K562 (cell line): Measurements from ENCODE around the gene SLC25A18. TPM values are rescaled to one million over a fixed set of nuclear protein-coding genes. Genes with fewer than 3 reads are reported as not detected.

ENCODE experiments used
- COPS2 ChIP-seq: fragments of 450-650 bp; conservative IDR thresholded peaks from 2 replicates; pipeline ENCODE4 v1.6.1; 2016; ENCODE audit warnings: mild to moderate bottlenecking, moderate library complexity
- FOSL1 ChIP-seq: fragments of 200-800 bp; sonication (Bioruptor generic); conservative IDR thresholded peaks from 2 replicates; pipeline ENCODE4 v1.6.1; 2016; ENCODE audit warnings: missing genetic modification characterization, missing compliant biosample characterization
- GATAD2B ChIP-seq: fragments of 450-650 bp; IDR thresholded peaks from 2 replicates; pipeline ENCODE4 v1.6.1; 2017; ENCODE audit warnings: mild to moderate bottlenecking, borderline replicate concordance
- HIVEP1 ChIP-seq: fragments of 250-450 bp; sonication (Bioruptor Pico); IDR thresholded peaks from 2 replicates; pipeline ENCODE4 v1.4.0; 2020; ENCODE audit warnings: mild to moderate bottlenecking
- HOXB6 ChIP-seq: fragments of 250-450 bp; sonication (Bioruptor Pico); IDR thresholded peaks from 2 replicates; pipeline ENCODE4 v1.5.1; 2022; ENCODE audit warnings: mild to moderate bottlenecking, borderline replicate concordance
- KDM2B ChIP-seq: fragments of 250-450 bp; sonication (Bioruptor Pico); IDR thresholded peaks from 2 replicates; pipeline ENCODE4 v1.8.0; 2021; ENCODE audit warnings: mild to moderate bottlenecking, moderate library complexity
- NFIC ChIP-seq: fragments of 450-650 bp; IDR thresholded peaks from 2 replicates; pipeline ENCODE4 v1.6.1; 2017; ENCODE audit warnings: mild to moderate bottlenecking, inconsistent platforms
- NR2C2 ChIP-seq, 2 experiments: fragments of 200-800 bp in 1 of 2; sonication (Bioruptor generic) in 1 of 2; sonication (generic) in 1 of 2; formaldehyde crosslinking in 1 of 2; IDR thresholded peaks; 2 replicates each; pipeline versions ENCODE4 v1.6.1 to v1.8.0; 2016 to 2022; ENCODE audit warnings: mild to moderate bottlenecking in 1 of 2, missing compliant biosample characterization in 1 of 2, missing genetic modification characterization in 1 of 2, missing genetic modification reagents in 1 of 2
- PTTG1 ChIP-seq: fragments of 450-650 bp; IDR thresholded peaks from 2 replicates; pipeline ENCODE4 v1.6.1; 2016; ENCODE audit warnings: low read depth, mild to moderate bottlenecking, missing genetic modification characterization, missing compliant biosample characterization
- TFAM ChIP-seq: fragments of 250-450 bp; sonication (Bioruptor Pico); conservative IDR thresholded peaks from 2 replicates; pipeline ENCODE4 v1.5.0; 2021; ENCODE audit warnings: mild to moderate bottlenecking, moderate library complexity
- ZNF134 ChIP-seq: fragments of 250-450 bp; sonication (Bioruptor Pico); conservative IDR thresholded peaks from 2 replicates; pipeline ENCODE4 v1.4.0; 2020
- ZNF224 ChIP-seq: sonication (generic); formaldehyde crosslinking; IDR thresholded peaks from 2 replicates; pipeline ENCODE4 v1.8.0; 2022; ENCODE audit warnings: mild to moderate bottlenecking, missing genetic modification reagents
- ZNF347 ChIP-seq: fragments of 450-650 bp; formaldehyde crosslinking; IDR thresholded peaks from 2 replicates; pipeline ENCODE4 v1.4.0; 2020; ENCODE audit warnings: low read depth, mild to moderate bottlenecking, moderate library complexity
- polyA plus RNA-seq, 8 experiments: library from polyadenylated mRNA; depleted of rRNA in 4 of 8; stranded (reverse) in 5 of 8; unstranded in 3 of 8; fragments of >200 nt; fragmentation: Nextera tagmentation in 2 of 8; fragmentation: Illumina TruSeq in 1 of 8; extraction: Ambion mirVana in 2 of 8; extraction: Trizol in 1 of 8; gene quantifications; 2 replicates each; pipeline versions ENCODE4 v1.2.1 to v1.2.3, GENCODE V29; 2011 to 2014; ENCODE audit warnings: inconsistent platforms in 1 of 8, missing spikeins in 1 of 8
- total RNA-seq, 7 experiments: library from RNA; depleted of rRNA in 6 of 7; stranded (reverse); fragments of >200 nt in 6 of 7; fragmentation: Illumina TruSeq in 2 of 7; extraction: Trizol in 2 of 7; gene quantifications; 2 replicates each; pipeline versions ENCODE4 v1.2.1 to v1.2.3, GENCODE V29; 2011 to 2021; ENCODE audit warnings: low replicate concordance in 1 of 7
- TF ChIP-seq, protein P1 (sequence below): fragments of 250-450 bp; sonication (Bioruptor Pico); IDR thresholded peaks from 2 replicates; pipeline ENCODE4 v1.8.0; 2022; ENCODE audit warnings: inconsistent platforms
- TF ChIP-seq, protein P2 (sequence below), 2 experiments: fragments of 200-800 bp in 1 of 2; sonication (Bioruptor generic) in 1 of 2; sonication (generic) in 1 of 2; formaldehyde crosslinking in 1 of 2; IDR thresholded peaks in 1 of 2; conservative IDR thresholded peaks in 1 of 2; 2 replicates each; pipeline versions ENCODE4 v1.5.0 to v1.6.1; 2016 to 2020; ENCODE audit warnings: missing compliant biosample characterization in 1 of 2, missing genetic modification characterization in 1 of 2, missing genetic modification reagents in 1 of 2
- TF ChIP-seq, protein P3 (sequence below): fragments of 250-450 bp; sonication (Bioruptor Pico); IDR thresholded peaks from 2 replicates; pipeline ENCODE4 v1.4.0; 2020; ENCODE audit warnings: mild to moderate bottlenecking, moderate library complexity
- TF ChIP-seq, protein P4 (sequence below): fragments of 450-650 bp; conservative IDR thresholded peaks from 2 replicates; pipeline ENCODE4 v1.6.1; 2016; ENCODE audit warnings: missing genetic modification characterization, low read depth, mild to moderate bottlenecking, control low read depth, missing compliant biosample characterization
- TF ChIP-seq, protein P5 (sequence below): fragments of 450-650 bp; IDR thresholded peaks from 2 replicates; pipeline ENCODE4 v1.7.1; 2018; ENCODE audit warnings: mild to moderate bottlenecking, low read depth; ENCODE audit not compliant: partially characterized antibody

Gene SLC25A18
- total and polyA plus RNA-seq, 9 of the 15 experiments (the other 6 are each of a cell fraction or from before 2014, with no cell fraction given): 0.04 TPM; not detected in 8

DNA sequence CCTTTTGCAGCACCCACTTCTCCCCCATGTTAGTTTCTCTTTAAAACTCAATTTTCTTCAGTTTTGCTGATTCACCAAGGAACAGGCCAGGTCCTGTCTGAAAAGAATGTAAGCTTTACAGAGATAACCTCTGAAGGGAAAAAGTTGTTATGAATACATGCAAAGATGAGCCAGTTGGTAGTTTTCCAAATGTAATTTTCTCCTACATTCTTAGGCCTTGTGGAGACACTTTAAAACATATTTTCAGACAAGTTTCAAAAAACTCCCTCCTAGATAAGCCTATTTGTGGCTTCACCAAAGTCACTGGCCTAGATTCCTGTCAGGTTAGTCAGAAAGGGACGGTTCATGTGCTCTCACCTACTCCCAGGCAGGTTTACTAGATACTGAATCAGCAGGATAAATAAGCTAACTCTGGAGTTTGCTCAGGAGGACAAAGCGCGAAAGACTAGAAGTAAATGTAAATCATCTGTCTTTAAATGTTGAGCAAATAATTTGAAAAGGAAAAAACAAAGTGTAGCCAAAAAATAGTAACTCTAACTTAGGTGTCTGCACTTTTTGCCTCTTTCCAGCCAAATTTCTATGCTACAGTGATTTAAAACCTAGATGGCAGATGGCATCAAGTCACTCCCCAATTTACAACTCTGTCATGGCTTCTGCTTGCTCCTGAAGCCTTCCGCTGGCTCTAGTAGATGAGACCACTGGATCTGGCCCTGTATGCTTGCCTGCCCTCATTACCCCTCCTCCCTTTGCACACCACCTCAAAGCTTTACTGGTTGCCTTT, 70.1 kb downstream of the SLC25A18 start (continued):
- TF ChIP-seq, protein P1, sequence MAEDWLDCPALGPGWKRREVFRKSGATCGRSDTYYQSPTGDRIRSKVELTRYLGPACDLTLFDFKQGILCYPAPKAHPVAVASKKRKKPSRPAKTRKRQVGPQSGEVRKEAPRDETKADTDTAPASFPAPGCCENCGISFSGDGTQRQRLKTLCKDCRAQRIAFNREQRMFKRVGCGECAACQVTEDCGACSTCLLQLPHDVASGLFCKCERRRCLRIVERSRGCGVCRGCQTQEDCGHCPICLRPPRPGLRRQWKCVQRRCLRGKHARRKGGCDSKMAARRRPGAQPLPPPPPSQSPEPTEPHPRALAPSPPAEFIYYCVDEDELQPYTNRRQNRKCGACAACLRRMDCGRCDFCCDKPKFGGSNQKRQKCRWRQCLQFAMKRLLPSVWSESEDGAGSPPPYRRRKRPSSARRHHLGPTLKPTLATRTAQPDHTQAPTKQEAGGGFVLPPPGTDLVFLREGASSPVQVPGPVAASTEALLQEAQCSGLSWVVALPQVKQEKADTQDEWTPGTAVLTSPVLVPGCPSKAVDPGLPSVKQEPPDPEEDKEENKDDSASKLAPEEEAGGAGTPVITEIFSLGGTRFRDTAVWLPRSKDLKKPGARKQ (CRISPR knock-in tag): no peak
- TF ChIP-seq ZNF224 (no peak), NR2C2 (CRISPR knock-in tag; IDR thresholded peaks at IDR 0.05) (no peak), NR2C2 (tag; IDR thresholded peaks at IDR 0.05) (peak; percentile 52), FOSL1 (tag) (peak; percentile 87), NFIC (peak; percentile 83), GATAD2B (no peak), PTTG1 (tag) (no peak), ZNF134 (CRISPR knock-in tag) (no peak), HIVEP1 (CRISPR knock-in tag) (no peak), HOXB6 (CRISPR knock-in tag) (no peak), KDM2B (no peak; the same call in 1 of the 2 replicates), TFAM (CRISPR knock-in tag) (no peak), ZNF347 (no peak), COPS2 (no peak)
- TF ChIP-seq, protein P2, sequence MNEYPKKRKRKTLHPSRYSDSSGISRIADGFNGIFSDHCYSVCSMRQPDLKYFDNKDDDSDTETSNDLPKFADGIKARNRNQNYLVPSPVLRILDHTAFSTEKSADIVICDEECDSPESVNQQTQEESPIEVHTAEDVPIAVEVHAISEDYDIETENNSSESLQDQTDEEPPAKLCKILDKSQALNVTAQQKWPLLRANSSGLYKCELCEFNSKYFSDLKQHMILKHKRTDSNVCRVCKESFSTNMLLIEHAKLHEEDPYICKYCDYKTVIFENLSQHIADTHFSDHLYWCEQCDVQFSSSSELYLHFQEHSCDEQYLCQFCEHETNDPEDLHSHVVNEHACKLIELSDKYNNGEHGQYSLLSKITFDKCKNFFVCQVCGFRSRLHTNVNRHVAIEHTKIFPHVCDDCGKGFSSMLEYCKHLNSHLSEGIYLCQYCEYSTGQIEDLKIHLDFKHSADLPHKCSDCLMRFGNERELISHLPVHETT (CRISPR knock-in tag; conservative IDR thresholded peaks at IDR 0.05 in 1 of 2, IDR thresholded peaks at IDR 0.05 in 1 of 2): no peak
- TF ChIP-seq, protein P3, sequence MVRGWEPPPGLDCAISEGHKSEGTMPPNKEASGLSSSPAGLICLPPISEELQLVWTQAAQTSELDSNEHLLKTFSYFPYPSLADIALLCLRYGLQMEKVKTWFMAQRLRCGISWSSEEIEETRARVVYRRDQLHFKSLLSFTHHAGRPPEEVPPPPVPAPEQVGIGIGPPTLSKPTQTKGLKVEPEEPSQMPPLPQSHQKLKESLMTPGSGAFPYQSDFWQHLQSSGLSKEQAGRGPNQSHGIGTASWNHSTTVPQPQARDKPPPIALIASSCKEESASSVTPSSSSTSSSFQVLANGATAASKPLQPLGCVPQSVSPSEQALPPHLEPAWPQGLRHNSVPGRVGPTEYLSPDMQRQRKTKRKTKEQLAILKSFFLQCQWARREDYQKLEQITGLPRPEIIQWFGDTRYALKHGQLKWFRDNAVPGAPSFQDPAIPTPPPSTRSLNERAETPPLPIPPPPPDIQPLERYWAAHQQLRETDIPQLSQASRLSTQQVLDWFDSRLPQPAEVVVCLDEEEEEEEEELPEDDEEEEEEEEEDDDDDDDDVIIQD (CRISPR knock-in tag): no peak
- TF ChIP-seq, protein P4, sequence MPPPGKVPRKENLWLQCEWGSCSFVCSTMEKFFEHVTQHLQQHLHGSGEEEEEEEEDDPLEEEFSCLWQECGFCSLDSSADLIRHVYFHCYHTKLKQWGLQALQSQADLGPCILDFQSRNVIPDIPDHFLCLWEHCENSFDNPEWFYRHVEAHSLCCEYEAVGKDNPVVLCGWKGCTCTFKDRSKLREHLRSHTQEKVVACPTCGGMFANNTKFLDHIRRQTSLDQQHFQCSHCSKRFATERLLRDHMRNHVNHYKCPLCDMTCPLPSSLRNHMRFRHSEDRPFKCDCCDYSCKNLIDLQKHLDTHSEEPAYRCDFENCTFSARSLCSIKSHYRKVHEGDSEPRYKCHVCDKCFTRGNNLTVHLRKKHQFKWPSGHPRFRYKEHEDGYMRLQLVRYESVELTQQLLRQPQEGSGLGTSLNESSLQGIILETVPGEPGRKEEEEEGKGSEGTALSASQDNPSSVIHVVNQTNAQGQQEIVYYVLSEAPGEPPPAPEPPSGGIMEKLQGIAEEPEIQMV (tag): no peak
- TF ChIP-seq, protein P5, sequence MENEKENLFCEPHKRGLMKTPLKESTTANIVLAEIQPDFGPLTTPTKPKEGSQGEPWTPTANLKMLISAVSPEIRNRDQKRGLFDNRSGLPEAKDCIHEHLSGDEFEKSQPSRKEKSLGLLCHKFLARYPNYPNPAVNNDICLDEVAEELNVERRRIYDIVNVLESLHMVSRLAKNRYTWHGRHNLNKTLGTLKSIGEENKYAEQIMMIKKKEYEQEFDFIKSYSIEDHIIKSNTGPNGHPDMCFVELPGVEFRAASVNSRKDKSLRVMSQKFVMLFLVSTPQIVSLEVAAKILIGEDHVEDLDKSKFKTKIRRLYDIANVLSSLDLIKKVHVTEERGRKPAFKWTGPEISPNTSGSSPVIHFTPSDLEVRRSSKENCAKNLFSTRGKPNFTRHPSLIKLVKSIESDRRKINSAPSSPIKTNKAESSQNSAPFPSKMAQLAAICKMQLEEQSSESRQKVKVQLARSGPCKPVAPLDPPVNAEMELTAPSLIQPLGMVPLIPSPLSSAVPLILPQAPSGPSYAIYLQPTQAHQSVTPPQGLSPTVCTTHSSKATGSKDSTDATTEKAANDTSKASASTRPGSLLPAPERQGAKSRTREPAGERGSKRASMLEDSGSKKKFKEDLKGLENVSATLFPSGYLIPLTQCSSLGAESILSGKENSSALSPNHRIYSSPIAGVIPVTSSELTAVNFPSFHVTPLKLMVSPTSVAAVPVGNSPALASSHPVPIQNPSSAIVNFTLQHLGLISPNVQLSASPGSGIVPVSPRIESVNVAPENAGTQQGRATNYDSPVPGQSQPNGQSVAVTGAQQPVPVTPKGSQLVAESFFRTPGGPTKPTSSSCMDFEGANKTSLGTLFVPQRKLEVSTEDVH: no peak
